Measurements from ENCODE around the gene RGS10.

GRCh38 chr10:119588071-119588470, 45.6 kb upstream of the RGS10 start:
- TF ChIP-seq CHD2 (IDR thresholded peaks at IDR 0.05; ENCODE audit: borderline replicate concordance, low read depth, low read length) (no peak), YY1 (IDR thresholded peaks at IDR 0.05; ENCODE audit: low read depth, low read length) (no peak), MEF2A (IDR thresholded peaks at IDR 0.05; ENCODE audit: insufficient read depth, low read depth, low read length) (no peak), ZNF274 (IDR thresholded peaks at IDR 0.05; ENCODE audit: insufficient read depth, insufficient read length) (no peak), TARDBP (IDR thresholded peaks at IDR 0.05; ENCODE audit: borderline replicate concordance) (no peak), EP300 (IDR thresholded peaks at IDR 0.05; ENCODE audit: borderline replicate concordance in 1 of 2, control insufficient read depth in 1 of 2, low read depth in 2 of 2, low read length in 2 of 2) (no peak)
- TF ChIP-seq, protein P1, sequence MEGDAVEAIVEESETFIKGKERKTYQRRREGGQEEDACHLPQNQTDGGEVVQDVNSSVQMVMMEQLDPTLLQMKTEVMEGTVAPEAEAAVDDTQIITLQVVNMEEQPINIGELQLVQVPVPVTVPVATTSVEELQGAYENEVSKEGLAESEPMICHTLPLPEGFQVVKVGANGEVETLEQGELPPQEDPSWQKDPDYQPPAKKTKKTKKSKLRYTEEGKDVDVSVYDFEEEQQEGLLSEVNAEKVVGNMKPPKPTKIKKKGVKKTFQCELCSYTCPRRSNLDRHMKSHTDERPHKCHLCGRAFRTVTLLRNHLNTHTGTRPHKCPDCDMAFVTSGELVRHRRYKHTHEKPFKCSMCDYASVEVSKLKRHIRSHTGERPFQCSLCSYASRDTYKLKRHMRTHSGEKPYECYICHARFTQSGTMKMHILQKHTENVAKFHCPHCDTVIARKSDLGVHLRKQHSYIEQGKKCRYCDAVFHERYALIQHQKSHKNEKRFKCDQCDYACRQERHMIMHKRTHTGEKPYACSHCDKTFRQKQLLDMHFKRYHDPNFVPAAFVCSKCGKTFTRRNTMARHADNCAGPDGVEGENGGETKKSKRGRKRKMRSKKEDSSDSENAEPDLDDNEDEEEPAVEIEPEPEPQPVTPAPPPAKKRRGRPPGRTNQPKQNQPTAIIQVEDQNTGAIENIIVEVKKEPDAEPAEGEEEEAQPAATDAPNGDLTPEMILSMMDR (IDR thresholded peaks at IDR 0.05 in 2 of 3, conservative IDR thresholded peaks at IDR 0.05 in 1 of 3; ENCODE audit: control insufficient read depth in 2 of 3, extremely low read depth in 1 of 3, insufficient read depth in 1 of 3, low read depth in 3 of 3, low read length in 3 of 3), result no peak
